C4-2B (cell line): ENCODE measurements around the gene CCDC91.

ENCODE experiments used
- CTCF ChIP-seq: fragments of 450-650 bp; conservative IDR thresholded peaks from 2 replicates; pipeline ENCODE4 v1.5.1; 2017; ENCODE audit warnings: mild to moderate bottlenecking
- ZFX ChIP-seq: fragments of 450-650 bp; IDR thresholded peaks from 2 replicates; pipeline ENCODE4 v1.6.1; 2017

- TF ChIP-seq CTCF (no peak), ZFX (no peak)
Observed at GRCh38 chr12:28227251-28227650, 37.0 kb downstream of the CCDC91 start.
